Measurements from ENCODE around the gene PGM1. TPM values are rescaled to one million over a fixed set of nuclear protein-coding genes. Genes with fewer than 3 reads are reported as not detected.

PGM1 gene
- total RNA-seq, 2 experiments from 2014 or later, result 45.3 to 46.1 TPM

DNA sequence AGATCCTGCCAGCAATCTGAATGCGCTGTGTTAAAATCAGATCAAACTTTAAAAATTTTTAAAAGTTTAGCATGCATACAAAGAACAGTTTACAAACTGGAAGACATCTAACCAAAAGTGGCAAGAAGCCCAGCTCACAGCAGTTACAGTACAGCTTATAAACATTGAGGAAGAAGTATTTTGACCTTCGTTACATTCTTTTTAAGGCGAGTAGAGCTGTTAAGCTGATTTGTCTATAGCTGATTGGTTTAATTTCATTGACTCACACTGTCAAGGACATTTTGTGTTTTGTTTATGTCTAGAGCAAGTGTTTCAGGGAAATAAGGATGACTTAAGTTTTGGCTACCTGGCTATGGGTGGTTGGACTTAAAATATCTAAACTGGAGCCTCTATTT is 3.0 kb upstream of the PGM1 start:
- Mint-ChIP-seq H3K27me3 (no peaks in the 10 kb centered on the region), H3K4me1 (peaks cover 22% of the 10 kb centered on the region)

DNA sequence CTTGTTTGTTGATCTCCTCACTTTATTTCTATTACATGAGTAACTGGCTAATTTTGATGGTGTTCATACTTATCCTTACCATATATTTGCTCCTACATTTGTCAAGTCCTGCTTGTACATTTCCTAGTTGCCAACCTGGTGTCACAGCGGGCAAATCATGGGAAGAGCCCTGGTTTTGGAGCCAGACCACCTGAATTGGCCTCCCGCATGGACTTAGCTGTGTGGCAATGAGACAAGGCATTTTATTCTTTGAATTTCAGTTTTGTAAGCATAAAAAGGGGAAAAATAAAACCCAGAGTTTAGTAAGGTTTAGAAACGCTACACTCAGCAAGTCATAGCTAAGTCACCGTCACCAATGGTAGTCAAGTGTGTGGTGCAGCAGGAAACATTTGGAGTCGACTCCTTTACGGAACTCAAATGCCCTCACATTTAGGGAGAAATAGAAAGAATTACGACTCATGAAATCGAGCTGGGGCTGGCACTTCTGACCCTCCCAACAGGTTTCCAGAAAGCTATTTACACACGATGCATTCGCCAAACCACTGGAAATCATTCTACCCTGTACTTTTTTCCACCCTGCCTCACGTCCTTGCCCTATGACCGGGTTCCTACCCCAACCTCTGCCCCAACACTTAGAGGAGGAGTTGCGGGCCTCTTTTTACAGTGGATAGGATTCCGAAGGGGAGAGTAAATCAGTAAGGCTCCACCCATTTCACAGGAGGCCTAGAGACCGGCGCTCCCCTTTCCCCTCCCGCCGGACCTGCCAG is 492 bp upstream of the PGM1 start:
- no peak for DNase-seq
- no peaks in the 10 kb centered on the region for H3K27me3 Mint-ChIP-seq
- peak overlapping the region; percentile 95 for H3K27ac Mint-ChIP-seq

More for the DNA sequence above, 3.0 kb upstream of the PGM1 start:
- peaks cover 22% of the 10 kb centered on the region for H3K36me3 Mint-ChIP-seq
- H3K4me3 Mint-ChIP-seq, result no peak overlapping the region
- H3K27ac Mint-ChIP-seq, result no peak overlapping the region
- H3K9me3 Mint-ChIP-seq, result no peaks in the 10 kb centered on the region
- no peak for DNase-seq

DNA sequence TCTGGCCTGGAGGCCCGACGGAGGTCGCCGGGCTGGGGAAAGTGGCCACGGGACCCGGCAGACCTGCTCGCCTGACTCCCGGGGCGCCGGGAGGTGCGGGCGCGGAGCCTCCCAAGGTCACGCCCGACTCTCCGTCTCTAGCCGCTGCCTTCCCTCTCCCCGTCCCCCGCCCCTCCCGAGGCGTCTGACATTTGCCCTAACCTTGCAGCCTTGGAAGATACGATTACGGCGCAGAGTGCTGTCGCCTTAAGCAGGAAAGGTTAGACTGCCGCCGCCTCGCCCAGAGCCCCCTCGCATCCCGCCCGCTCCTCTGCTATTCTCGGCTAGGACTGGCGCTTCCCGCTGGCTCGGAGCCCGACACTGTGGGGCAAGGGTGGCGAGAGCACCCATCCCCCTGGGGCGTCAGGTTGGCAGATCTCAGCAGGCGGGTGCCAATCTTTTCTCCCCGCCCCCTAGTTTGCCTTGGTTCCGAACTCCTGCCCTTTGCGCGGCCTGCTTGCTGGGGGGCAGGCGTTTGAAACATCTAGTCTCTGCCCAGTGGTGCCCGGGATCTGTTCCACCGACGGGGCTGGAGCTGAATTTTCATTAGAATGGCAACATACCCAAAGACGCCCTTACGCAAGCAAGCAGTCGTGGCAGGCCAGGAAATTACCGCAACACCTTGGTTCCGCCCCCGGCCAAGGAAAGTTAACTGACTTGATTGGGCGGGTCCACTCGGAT is 835 bp downstream of the PGM1 start:
- peak overlapping the region; percentile 95 for H3K4me3 Mint-ChIP-seq
- no peaks in the 10 kb centered on the region for H3K27me3 Mint-ChIP-seq
- no peaks in the 10 kb centered on the region for H3K9me3 Mint-ChIP-seq
- peak; percentile 78 for DNase-seq
- H3K36me3 Mint-ChIP-seq, result peaks cover 25% of the 10 kb centered on the region
- H3K27ac Mint-ChIP-seq, result peak overlapping the region; percentile 98
- H3K4me1 Mint-ChIP-seq, result peaks cover 18% of the 10 kb centered on the region

More for the DNA sequence above, 492 bp upstream of the PGM1 start:
- H3K9me3 Mint-ChIP-seq, result no peaks in the 10 kb centered on the region
- peak overlapping the region; percentile 95 for H3K4me3 Mint-ChIP-seq
- peaks cover 28% of the 10 kb centered on the region for H3K36me3 Mint-ChIP-seq
- peaks cover 22% of the 10 kb centered on the region for H3K4me1 Mint-ChIP-seq

DNA sequence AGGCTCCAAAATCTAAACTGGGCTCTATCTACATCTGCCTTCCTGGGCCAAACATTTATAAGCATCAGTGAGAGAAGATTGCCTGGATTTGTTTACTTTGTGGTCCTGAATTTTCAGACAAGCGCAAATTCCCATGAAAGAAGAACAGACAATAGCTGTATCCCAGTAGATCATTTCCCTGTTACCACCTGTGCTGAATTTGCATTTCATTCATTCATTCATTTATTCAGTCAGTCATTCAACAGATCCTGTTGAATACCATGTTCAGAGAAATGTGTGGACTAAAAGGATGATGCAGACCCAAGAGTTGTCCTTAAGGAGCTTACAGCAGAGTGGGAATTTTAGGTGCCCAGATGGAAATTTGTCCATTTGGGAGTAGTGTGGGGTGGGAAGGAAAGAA is 2.2 kb downstream of the PGM1 start:
- Mint-ChIP-seq H3K9me3 (no peaks in the 10 kb centered on the region), H3K27ac (no peak overlapping the region), H3K27me3 (no peaks in the 10 kb centered on the region), H3K36me3 (peaks cover 23% of the 10 kb centered on the region), H3K4me3 (peak overlapping the region; percentile 32), H3K4me1 (peaks cover 18% of the 10 kb centered on the region)
- no peak for DNase-seq

DNA sequence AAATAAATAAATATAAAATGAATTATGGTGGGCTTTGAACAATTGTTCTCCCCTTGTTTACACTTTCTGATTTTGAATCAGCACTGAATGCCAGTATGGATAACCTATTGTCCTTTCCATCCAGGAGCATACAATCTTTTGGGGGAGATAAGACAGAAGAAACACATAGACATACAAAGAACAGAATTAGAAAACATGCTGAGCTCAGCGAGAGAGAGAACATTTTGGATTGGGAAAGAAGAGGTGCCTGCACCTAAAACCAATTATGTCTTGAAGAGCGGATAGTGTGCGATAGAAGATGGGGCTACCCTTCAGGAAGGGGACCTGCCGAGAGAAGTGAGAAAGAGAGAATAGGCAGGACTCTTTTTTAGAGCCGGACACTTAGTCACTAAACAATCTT is 6.6 kb downstream of the PGM1 start:
- no peak for DNase-seq
- H3K27ac Mint-ChIP-seq, result no peak overlapping the region
- peaks cover 8% of the 10 kb centered on the region for H3K4me1 Mint-ChIP-seq

DNA sequence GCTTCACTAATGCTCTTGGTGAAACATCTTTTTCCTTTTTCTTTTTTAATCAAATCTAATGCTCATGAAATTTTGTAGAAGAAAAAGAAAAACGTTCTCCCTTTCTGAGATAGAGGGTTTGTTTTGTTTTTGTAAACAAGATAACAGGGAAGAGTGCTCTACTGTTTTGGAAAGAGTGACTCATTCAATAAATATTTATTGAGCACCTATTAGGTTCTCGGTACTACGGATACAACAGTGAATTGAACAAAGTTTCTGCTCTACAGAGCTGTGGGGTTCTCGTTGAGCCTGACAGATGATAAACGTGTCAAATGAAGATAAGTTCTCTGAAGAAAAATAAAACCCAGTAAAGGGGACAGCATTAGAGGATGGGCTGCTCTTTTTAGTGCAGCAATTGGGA is 7.0 kb downstream of the PGM1 start:
- peaks cover 22% of the 10 kb centered on the region for H3K36me3 Mint-ChIP-seq
- peaks cover 8% of the 10 kb centered on the region for H3K4me1 Mint-ChIP-seq
- H3K4me3 Mint-ChIP-seq, result no peak overlapping the region
- no peak for DNase-seq
- H3K9me3 Mint-ChIP-seq, result no peaks in the 10 kb centered on the region
- no peaks in the 10 kb centered on the region for H3K27me3 Mint-ChIP-seq
- H3K27ac Mint-ChIP-seq, result no peak overlapping the region

More for the DNA sequence above, 6.6 kb downstream of the PGM1 start:
- H3K36me3 Mint-ChIP-seq, result peaks cover 24% of the 10 kb centered on the region
- H3K27me3 Mint-ChIP-seq, result no peaks in the 10 kb centered on the region
- no peak overlapping the region for H3K4me3 Mint-ChIP-seq
- no peaks in the 10 kb centered on the region for H3K9me3 Mint-ChIP-seq

DNA sequence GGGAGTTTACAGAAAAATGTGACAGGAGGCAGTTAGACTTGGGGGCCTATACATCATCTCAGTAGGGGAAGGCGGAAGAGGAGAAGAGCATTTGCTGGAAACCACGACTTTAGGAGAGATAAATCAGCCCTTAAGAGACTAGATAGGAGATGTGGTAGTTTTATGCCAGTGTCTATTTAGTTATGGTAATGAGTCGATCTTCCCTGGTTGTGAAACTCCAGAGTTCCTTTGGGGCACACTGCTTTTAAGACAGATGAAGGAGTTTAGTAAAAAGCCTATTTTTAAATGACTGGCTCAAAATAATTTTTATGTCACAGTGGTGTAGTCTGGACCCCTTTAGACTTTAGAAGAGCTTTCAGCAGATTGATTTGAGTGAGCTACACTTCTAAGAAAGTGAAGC is 7.8 kb downstream of the PGM1 start:
- Mint-ChIP-seq H3K4me3 (no peak overlapping the region), H3K4me1 (peaks cover 2% of the 10 kb centered on the region), H3K27me3 (no peaks in the 10 kb centered on the region), H3K9me3 (no peaks in the 10 kb centered on the region), H3K36me3 (peaks cover 14% of the 10 kb centered on the region), H3K27ac (no peak overlapping the region)
- DNase-seq, result no peak

DNA sequence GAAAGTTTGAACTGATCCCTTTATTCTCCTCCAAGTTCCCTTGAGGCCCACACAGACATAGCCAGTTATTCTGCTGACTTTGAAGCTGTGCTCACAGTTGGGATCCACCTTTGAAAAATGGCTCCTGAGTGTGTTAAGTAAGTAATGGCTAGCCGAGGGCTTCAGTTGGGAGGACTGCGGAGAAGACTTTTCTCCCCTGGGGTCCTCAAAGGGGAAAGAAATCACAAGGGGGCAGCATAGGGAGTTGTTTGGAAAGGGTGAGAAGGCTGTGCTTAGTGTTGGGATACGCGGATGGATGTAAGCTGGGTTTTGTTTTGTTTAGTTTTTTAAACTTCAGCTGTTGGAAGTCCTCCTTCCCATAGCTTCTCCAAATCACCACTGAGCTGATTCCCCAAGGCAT is 8.3 kb downstream of the PGM1 start:
- peaks cover 2% of the 10 kb centered on the region for H3K4me1 Mint-ChIP-seq
- no peaks in the 10 kb centered on the region for H3K27me3 Mint-ChIP-seq
- peaks cover 12% of the 10 kb centered on the region for H3K36me3 Mint-ChIP-seq
- no peak overlapping the region for H3K27ac Mint-ChIP-seq
- H3K4me3 Mint-ChIP-seq, result no peak overlapping the region
- no peaks in the 10 kb centered on the region for H3K9me3 Mint-ChIP-seq
- no peak for DNase-seq

DNA sequence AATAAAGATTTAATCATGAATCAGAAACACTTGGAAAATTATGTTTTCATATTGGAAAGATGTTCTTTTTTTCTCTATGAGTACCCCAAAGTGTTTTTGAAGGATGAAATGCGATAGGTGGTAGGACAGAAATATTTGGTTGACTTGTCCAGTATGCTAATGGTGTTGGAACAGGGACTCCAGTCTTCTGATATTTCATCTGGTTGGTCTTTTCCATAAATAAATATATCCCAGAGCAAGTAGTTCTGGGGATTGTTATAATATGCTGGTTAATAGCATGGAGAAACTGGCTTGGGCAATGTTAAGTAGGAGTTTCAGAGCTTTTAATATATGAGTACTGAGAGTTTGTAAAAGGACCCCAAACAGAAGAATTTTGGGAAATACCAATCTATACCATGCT is 8.7 kb downstream of the PGM1 start:
- H3K27me3 Mint-ChIP-seq, result no peaks in the 10 kb centered on the region
- peaks cover 2% of the 10 kb centered on the region for H3K4me1 Mint-ChIP-seq
- H3K4me3 Mint-ChIP-seq, result no peak overlapping the region
- H3K36me3 Mint-ChIP-seq, result peaks cover 9% of the 10 kb centered on the region
- H3K27ac Mint-ChIP-seq, result no peak overlapping the region
- no peak for DNase-seq
- no peaks in the 10 kb centered on the region for H3K9me3 Mint-ChIP-seq

DNA sequence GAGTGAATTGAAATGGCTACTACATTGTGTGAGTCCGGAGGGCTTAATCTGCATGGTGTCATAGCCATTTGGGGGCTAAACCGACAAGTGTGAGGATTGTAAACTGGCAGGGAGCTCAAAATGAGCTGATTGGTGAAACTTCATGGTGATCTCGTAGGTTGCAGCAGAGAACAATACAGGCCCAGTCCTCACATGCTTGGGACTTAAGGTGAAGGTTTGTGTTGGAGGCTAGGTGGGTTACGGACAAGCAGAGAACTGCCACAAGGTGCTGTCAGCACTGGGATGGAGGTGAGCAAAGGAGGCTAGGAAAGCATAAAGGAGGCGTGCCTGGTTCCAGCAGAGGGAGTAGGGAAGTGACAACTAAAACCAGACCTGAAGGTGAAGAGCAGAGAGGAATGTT is 9.4 kb downstream of the PGM1 start:
- H3K27ac Mint-ChIP-seq, result no peak overlapping the region
- no peak overlapping the region for H3K4me3 Mint-ChIP-seq
- H3K9me3 Mint-ChIP-seq, result no peaks in the 10 kb centered on the region
- DNase-seq, result no peak
- H3K4me1 Mint-ChIP-seq, result peaks cover 2% of the 10 kb centered on the region
- peaks cover 8% of the 10 kb centered on the region for H3K36me3 Mint-ChIP-seq
- no peaks in the 10 kb centered on the region for H3K27me3 Mint-ChIP-seq

DNA sequence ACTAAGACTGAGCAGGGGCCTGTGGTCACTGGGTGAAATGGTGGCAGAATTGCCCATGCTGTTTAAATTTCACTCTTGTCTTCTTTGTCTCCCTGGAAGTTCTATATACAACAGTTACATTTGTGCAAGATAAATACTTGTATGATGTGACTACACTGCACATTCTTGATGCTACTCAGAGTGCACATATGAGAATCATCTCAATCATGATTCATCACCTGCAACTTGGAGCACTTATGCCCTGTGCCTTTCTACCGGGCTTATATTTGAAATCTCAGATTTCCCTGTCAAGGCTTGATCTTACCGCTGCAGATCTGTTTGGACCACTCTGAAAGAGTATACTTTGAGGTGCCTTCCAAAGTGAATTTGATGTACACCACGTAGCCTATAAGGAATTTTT is 10.6 kb downstream of the PGM1 start:
- H3K4me3 Mint-ChIP-seq, result no peak overlapping the region
- peaks cover 2% of the 10 kb centered on the region for H3K4me1 Mint-ChIP-seq
- no peaks in the 10 kb centered on the region for H3K9me3 Mint-ChIP-seq
- DNase-seq, result no peak
- H3K27me3 Mint-ChIP-seq, result no peaks in the 10 kb centered on the region
- no peak overlapping the region for H3K27ac Mint-ChIP-seq
- peaks cover 8% of the 10 kb centered on the region for H3K36me3 Mint-ChIP-seq

DNA sequence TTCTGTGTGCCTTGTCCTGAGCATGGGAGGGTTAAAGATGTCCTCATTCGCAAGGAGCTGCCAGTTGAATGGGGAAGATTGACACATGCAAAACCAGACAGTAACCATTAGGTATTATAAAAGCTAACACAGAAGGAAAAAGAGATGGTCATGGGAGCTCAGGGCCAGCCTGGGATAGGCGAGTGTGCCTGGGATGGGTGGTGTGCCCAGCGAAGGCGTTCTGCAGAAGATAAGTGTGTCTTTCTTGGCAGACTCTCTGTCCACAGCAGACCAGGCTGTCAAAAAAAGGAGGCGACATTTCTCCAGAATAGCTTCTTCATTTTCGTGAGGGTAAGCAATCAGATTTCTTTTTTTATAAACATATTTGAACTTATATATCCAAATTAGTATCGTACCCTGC is 14.1 kb downstream of the PGM1 start:
- H3K36me3 Mint-ChIP-seq, result peaks cover 6% of the 10 kb centered on the region
- H3K4me1 Mint-ChIP-seq, result peaks cover 10% of the 10 kb centered on the region
- DNase-seq, result no peak
- H3K4me3 Mint-ChIP-seq, result no peak overlapping the region
- no peaks in the 10 kb centered on the region for H3K9me3 Mint-ChIP-seq
- H3K27ac Mint-ChIP-seq, result no peak overlapping the region
- H3K27me3 Mint-ChIP-seq, result no peaks in the 10 kb centered on the region

DNA sequence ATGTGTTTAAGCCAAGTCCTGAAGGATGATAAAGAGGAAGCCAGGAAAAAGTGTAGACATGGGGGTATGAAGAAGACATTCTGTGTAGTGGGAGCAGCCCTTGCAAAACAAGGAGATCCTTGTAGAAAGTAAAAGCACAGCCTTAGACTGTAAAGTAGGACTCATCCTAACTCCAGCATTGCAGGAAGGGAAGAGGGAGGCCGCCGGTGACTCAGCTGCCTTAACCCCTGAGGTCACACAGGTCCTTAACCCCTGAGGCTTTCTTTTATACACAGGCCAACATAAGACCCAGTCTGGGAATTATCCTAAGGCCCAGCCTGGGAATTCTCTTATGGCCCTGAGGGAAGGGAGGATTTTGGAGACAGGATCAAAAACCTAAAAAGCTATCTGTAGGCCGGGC is 18.0 kb downstream of the PGM1 start:
- Mint-ChIP-seq H3K27ac (no peak overlapping the region), H3K27me3 (no peaks in the 10 kb centered on the region)

DNA sequence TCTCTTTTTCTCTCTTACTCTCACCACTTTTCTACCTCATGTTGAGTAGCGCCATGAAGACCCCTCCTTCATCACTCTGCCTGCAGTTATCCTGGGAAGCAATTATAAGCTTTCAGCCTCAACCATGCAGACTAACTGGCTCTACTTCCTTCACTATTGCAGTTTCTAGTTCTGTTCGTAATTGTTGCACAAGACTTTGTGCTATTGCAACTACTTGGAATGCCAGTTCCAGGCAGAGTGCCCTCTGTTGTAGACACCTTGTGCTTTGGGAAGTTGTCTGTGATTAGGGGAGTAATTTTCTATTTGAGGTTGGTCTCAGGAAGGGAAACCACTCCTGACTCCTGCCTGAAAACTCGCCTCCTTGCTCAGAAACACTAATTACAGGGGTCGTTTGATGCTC is 19.4 kb downstream of the PGM1 start:
- no peak for DNase-seq
- no peak overlapping the region for H3K4me3 Mint-ChIP-seq

More for the DNA sequence above, 18.0 kb downstream of the PGM1 start:
- Mint-ChIP-seq H3K4me1 (peaks cover 8% of the 10 kb centered on the region), H3K9me3 (no peaks in the 10 kb centered on the region), H3K4me3 (no peak overlapping the region), H3K36me3 (no peaks in the 10 kb centered on the region)
- no peak for DNase-seq

DNA sequence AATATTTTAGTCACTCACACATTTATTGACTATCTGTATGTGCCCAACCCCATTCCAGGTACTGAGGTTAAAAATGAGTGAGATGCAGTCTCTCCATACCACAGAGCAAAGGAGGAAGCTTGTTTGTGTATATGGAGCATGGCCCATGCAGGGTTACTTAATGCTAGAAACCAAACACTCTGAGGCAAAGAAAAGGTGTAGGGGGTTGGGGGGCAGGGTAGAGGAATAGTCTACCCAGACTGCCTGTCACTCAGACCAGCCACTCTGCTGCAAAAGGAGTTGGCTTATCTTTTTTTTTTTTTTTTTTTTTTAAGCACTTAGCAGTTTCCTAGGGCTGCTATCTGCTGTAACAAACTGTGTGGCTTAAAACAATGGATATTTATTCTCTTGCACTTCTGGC is 19.8 kb downstream of the PGM1 start:
- Mint-ChIP-seq H3K4me1 (peaks cover 8% of the 10 kb centered on the region), H3K4me3 (no peak overlapping the region), H3K27ac (no peak overlapping the region), H3K27me3 (no peaks in the 10 kb centered on the region), H3K36me3 (no peaks in the 10 kb centered on the region), H3K9me3 (no peaks in the 10 kb centered on the region)
- DNase-seq, result no peak

More for the DNA sequence above, 19.4 kb downstream of the PGM1 start:
- H3K27me3 Mint-ChIP-seq, result no peaks in the 10 kb centered on the region
- no peak overlapping the region for H3K27ac Mint-ChIP-seq
- H3K4me1 Mint-ChIP-seq, result peaks cover 8% of the 10 kb centered on the region
- H3K36me3 Mint-ChIP-seq, result no peaks in the 10 kb centered on the region
- H3K9me3 Mint-ChIP-seq, result no peaks in the 10 kb centered on the region

Measured in activated naive CD8-positive, alpha-beta T cell treated with anti-CD3 and anti-CD28 coated beads for 36 hours (primary cell).